Sciatic nerve (tissue), 2 donors: ENCODE data around the gene POMGNT1. TPM values are rescaled to one million over a fixed set of nuclear protein-coding genes. Genes with fewer than 3 reads are reported as not detected.
"Not testable (repeated sequence)": the region's sequence is repeated elsewhere in the genome, so short reads cannot be mapped to it uniquely, and the experiment has no call there.

Experiments used
- ATAC-seq: fragments of 200-7000 bp; cut with Tn5 transposase; one replicate; pipeline ENCODE4 v1.9.1; 2020; ENCODE audit warnings: mild to moderate bottlenecking, moderate library complexity
- DNase-seq: peaks from one replicate; pipeline ENCODE4 v3.0.0-alpha.2; 2020; ENCODE audit warnings: low spot score
- intact Hi-C: fragments of 100-400 bp; cut with DNase I; formaldehyde crosslinking; loops from one replicate; pipeline ENCODE4 v1.14.2; 2022
- total RNA-seq: library from RNA; stranded (reverse); fragmentation: NEBNext Ultra II Directional; extraction: Animal tissue kit (Norgen Biotek cat#: 25700); gene quantifications from one replicate; pipeline ENCODE4 v1.2.1, GENCODE V29; 2021
- donor health status: DM: no; HTN: no; CAD: no.
- donor health status: DM: no; HTN: no; CAD: no.

Gene POMGNT1
- 87.2 TPM for total RNA-seq

DNA sequence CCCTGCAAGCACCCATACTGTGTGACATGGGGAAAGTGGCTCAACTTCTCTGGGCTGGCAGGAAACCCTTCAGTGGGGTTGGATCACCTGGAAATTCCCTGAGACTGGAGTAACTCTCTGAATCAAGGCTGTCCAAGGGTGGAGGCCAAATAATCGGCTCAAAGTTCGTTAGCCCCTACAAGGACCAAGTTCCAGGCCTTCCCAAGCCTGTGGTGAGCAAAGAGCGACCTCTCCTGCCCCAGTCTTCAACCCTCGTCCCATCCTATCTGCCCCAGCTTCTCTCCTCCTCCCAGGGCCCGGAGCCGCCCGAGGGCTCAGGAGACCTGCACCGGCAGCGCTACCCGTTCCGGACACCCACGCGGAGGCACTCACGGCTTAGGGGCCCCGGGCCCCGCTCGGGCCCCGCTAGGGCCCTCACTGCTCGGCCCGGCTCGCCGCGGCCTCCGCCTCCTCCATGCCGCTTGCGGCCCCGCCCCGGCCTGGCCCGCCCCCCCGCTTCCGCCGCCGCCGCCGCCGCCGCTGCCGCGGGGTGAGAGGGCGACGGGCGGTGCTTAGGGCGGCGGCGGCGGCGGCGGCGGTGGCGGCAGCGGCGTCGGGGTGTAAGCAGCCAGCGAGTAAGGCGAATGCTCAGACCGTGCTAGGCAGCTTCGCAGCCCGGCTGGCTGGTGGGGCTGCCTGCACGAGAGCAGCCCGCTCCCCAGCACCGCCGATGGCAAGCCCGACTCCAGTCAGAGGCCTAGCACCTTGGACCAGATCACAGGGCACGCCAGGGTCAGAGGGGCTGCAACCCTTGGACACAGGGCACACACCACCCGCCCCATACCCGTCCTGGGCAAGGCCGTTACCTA lies at the start of gene POMGNT1:
Gene POMGNT1 (minus strand): TSS at position 471 of the 848 bp plus-strand sequence. CDS start 613 bp downstream, outside the sequence.
- DNase-seq (peak; percentile 75), ATAC-seq (peak; percentile 82)
- intact Hi-C loops, result no loop called here

DNA sequence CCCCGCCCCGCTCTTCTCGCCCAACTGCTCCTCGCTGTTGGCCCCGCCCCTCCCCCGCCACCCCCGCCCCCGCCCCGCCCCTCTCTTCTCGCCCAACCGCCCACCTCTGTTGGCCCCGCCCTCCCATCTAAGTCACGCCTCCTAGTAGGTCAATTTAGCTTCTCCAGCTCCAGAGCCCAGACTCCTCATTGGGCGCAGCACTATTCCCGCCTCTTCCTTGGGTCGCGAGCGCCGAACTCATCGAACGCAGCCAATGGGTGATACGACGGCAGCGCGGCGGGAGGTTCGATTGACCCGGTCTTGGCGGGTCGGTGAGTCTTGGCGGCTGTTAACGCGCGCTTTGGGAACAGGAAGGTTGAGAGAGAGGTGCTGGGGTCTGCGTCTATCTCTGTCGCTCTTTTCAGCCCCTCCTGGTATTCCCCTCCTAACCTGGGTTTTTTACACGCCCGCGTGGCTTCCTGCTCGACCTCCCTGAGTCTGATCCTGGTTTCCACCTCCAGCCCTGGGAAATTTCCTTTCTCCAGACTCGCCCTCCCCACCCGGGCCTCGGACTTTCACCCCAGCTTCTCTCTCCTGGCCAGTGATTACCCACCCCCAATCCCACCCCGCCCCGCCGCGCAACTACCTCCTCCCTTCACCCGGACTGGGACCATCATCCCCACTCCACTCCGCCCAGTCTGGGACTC lies 49.3 kb upstream of the POMGNT1 start, which contains the start of gene RAD54L:
Gene RAD54L (plus strand): TSS at position 328 of the 686 bp plus-strand sequence. CDS start 643 bp downstream, outside the sequence.
- DNase-seq (peak; percentile 98), ATAC-seq (peak; percentile 99)
- intact Hi-C loops, result no loop called here

DNA sequence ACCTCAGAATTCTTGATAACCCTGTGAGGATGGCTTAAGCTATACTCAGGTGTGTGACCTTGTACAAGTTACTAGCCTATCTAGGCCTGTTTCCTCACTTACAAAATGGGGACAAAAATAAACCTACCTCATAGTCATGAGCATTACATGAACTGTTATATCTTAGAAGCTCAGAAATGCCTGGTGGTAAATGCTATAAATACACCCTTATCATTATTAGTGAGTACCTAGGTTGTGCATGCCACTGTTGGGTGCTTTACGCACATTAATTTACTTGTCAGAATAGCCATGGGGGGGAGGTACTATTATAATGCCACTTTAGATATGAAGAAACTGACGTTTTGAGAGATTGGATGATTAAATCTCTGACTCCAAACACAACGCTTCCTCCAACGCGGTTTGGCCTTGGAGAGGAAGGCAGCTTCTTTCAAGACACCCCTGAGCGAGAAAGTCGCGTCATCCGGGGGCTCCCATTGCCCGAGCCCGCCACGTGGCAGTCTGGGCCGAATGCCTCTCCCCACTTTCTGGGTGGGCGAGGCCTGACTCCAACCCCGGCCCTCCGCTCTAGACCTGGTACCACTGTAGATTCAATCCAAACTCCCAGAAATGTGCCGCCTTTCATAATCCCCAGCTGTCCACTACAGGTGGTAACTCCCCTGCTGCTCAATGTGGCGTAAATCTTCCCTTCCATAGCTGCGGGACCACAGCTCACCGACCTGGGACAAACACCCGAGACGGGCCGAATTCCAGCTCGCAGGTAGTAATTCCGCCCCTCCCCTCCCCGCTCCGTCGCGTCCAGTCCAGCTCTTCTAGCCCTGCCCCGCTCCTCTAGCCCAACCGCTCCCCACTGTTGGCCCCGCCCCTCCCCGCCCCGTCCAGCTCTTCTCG lies 48.6 kb upstream of the POMGNT1 start:
- DNase-seq (peak; percentile 75), ATAC-seq (peak; percentile 92)
- intact Hi-C loops, result no loop called here

DNA sequence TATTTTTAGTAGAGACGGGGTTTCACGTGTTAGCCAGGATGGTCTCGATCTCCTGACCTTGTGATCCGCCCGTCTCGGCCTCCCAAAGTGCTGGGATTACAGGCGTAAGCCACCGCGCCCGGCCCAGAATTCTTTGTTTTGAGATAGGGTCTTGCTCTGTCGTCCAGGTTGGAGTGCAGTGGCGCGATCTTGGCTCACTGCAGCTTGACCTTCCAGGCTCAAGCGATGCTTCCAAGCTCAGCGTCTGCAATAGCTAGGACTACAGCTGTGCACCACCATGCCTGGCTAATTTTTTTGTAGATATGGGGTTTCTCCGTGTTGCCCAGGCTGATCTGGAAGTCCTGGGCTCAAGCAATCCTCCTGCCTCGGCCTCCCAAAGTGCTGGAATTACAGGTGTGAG lies 47.9 kb upstream of the POMGNT1 start:
- intact Hi-C loops, DNase-seq, ATAC-seq: not testable (repeated sequence)

DNA sequence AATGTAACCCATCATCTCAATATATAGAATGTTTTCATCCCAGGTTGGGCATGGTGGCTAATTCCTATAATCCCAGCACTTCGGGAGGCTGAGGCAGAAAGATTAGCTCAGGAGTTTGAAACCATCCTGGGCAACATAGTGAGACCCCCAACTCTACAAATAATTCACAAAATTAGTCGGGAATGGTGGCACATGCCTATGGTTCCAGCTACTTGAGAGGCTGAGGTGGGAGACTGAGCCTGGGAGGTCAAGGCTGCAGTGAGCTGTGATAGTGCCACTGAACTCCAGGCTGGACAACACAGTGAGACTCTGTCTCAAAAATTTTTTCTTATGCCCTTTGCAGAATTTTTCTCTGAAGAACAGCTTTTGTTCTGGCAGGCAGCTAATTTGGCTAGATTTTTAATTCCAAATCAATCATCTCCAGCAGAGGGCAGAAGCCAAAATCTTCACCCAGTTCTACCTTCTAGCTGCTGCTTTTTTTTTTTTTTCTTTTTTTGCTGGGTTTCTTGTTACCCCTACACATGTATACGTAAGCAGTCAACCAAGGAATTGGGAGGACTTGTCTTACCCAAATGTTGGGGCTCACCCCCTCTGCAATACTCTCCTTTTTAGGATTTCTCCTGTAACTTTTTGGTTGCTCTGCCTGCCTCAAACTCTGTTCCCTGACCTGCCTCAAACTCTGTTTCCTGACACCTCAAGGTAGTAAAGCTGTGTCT lies 46.6 kb upstream of the POMGNT1 start:
- intact Hi-C loops, result no loop called here
- ATAC-seq (no peak), DNase-seq (no peak)

DNA sequence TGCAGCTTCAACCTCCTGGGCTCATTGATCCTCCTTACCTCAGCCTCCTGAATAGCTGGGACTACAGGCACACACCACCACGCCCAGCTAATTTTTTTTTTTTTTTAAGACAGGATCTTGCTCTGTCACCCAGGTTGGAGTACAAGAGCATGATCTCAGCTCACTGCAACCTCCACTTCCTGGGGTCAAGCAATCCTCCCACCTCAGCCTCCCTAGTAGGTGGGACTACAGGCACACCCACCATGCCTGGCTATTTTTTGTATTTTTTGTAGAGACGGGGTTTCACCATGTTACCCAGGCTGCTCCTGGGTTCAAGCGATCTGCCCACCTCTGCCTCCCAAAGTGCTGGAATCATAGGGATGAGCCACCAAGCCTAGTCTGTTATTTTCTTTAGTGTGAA lies 45.6 kb upstream of the POMGNT1 start:
- ATAC-seq, DNase-seq, intact Hi-C loops: not testable (repeated sequence)

DNA sequence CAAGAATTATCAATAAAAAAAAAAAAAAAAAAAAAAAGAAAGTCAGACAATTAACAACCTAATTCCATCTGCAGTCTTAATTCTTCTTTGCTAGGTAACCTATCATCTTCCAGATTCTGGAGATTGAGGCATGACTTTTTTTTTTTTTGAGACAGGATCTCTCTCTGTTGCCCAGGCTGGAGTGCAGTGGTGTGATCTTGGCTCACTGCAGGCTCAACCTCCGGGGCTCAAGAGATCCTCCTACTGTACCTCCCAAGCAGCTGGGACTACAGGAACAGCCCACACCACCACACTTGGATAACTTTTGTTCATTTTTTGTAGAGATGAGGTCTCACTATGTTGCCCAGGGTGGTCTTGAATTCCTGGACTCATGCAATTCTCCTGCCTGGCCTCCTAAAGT lies 44.7 kb upstream of the POMGNT1 start:
- intact Hi-C loops, result no loop called here
- ATAC-seq, result no peak
- no peak for DNase-seq

DNA sequence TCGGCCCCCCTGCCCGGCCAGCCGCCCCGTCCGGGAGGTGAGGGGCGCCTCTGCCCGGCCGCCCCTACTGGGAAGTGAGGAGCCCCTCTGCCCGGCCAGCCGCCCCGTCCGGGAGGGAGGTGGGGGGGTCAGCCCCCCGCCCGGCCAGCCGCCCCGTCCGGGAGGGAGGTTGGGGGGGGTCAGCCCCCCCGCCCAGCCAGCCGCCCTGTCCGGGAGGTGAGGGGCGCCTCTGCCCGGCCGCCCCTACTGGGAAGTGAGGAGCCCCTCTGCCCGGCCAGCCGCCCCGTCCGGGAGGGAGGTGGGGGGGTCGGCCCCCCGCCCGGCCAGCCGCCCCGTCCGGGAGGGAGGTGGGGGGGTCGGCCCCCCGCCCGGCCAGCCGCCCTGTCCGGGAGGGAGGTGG lies 43.5 kb upstream of the POMGNT1 start:
- intact Hi-C loops, ATAC-seq, DNase-seq: not testable (repeated sequence)

DNA sequence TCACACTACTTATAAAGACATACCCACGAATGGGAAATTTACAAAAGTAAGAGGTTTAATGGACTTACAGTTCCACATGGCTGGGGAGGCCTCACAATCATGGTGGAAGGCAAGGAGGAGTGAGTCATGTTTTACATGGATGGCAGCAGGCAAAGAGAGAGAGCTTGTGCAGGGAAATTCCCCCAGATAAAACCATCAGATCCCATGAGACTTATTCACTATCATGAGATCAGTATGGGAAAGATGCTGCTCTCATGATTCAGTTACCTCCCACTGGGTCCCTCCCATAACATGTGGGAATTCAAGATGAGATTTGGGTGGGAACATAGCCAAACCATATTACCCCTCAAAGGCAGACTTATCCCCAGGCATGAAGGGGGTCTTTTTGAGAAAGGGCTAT lies 40.6 kb upstream of the POMGNT1 start:
- ATAC-seq, DNase-seq, intact Hi-C loops: not testable (repeated sequence)

DNA sequence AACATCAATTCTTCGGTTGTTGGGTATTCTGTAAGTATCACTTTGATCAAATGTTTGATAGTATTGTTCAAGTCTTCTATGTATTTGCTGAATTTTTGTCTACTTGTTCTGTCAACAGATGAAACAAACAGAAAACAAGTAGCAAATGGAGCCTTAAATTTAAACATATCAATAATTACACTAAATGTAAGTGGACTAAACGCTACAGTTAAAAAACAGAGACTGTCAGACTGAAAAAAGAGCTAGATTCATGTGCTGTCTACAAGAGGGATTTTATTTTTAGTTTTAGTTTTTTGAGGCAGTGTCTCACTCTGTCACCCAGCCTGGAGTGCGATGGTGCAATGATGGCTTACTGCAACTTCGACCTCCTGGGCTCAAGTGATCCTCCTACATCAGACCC lies 38.6 kb upstream of the POMGNT1 start:
- ATAC-seq (no peak), DNase-seq (no peak)

DNA sequence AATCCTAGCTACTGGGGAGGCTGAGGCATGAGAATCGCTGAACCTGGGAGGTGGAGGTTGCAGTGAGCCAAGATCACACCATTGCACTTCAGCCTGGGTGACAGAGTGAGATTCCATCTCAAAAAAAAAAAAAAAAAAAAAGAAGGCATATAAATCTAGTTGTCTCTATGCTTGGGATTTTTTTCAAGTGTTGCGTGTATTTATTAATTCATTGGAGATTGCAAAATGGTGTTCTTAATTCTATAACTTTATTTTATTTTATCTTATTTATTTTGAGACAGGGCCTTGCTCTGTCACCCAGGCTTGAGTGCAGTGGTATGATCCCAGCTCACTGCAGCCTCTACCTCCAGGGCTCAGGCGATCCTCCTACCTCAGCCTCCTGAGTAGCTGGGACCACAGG lies 33.0 kb upstream of the POMGNT1 start:
- DNase-seq, ATAC-seq, intact Hi-C loops: not testable (repeated sequence)

More for the DNA sequence above, 38.6 kb upstream of the POMGNT1 start:
- intact Hi-C loops, result no loop called here

DNA sequence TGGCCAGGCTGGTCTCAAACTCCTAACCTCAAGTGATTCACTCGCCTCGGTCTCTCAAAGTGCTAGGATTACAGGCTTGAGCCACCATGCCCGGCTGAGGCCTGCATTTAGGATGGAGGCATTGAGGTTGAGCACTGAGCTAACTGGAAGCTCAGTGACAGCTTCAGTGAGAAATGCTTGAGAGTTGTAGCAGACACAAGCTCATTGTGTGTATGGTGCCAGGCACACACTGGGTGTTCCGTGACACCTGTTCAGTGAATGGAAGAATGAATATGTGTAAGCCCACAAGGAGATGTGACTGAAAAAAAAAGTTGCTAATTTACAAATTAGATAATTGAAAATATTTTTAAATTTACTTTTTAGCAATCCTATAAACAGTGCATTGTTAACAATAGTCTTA lies 26.7 kb upstream of the POMGNT1 start:
- intact Hi-C loops, result loop anchor here (5.0 kb wide), 1 partner anchor 188 kb away; no protein-coding TSS in a partner anchor
- ATAC-seq, result no peak
- DNase-seq, result no peak

DNA sequence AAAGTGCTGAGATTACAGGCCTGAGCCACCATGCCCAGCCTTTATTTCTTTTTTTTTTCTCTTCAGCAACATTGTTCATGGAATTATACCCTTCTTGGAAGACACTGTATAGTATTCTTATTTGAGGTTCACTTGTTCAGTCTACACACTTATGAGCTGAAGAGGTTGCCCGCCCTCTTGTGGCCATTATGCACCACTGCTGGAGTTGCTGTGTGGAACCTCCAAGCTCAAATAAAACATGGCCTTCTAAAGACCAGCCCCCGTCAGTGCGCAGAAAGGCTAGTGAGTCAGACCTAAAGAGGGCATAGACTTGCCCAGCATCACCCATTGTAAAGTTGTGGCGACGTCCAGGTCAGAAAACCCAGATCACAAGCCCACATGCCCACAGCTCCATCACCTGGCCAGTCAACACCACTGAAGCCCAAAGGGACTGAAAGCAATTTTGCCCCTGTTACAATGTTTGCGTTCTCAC lies 25.3 kb upstream of the POMGNT1 start:
- DNase-seq (peak; percentile 77), ATAC-seq (peak; percentile 88)
- intact Hi-C loops, result loop anchor here (5.0 kb wide), 1 partner anchor 186 kb away; no protein-coding TSS in a partner anchor

DNA sequence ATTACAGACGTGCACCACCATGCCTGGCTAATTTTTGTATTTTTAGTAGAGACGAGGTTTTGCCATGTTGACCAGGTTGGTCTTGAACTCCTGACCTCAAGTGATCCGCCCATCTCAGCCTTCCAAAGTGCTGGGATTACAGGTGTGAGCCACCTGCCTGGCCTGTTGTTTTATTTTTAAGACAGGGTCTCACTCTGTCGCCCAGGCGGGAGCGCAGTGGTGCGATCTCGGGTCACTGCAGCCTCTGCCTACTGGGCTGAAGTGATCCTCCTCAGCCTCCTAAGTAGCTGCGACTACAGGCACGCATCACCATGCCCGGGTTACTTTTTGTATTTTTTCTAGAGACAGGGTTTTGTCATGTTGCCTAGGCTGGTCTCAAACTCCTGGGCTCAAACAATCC lies 24.8 kb upstream of the POMGNT1 start:
- DNase-seq, ATAC-seq: not testable (repeated sequence)
- intact Hi-C loops, result loop anchor here (5.0 kb wide), 1 partner anchor 186 kb away; no protein-coding TSS in a partner anchor

DNA sequence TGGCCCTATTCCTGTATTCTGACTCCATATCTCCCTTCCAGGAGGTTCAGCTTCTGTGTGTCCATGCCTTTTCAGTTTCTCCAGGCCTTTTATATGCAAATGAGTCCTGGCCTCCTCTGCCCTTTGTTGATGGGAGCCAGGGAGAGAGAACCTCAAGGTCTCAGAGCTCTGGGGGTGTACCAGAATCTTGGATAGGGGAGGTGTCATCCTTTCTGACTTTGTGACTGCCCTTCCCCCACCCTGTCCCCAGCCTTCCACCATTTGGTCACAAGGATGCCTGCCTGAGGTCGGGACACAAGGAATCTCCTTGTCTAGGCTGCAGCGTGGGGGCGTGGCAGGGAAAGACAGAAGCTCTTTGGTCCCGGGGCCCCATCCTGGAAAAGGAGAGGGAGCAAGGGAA lies 23.5 kb upstream of the POMGNT1 start:
- peak; percentile 80 for DNase-seq
- intact Hi-C loops, result loop anchor here (5.0 kb wide), 1 partner anchor 184 kb away; no protein-coding TSS in a partner anchor
- peak; percentile 75 for ATAC-seq

DNA sequence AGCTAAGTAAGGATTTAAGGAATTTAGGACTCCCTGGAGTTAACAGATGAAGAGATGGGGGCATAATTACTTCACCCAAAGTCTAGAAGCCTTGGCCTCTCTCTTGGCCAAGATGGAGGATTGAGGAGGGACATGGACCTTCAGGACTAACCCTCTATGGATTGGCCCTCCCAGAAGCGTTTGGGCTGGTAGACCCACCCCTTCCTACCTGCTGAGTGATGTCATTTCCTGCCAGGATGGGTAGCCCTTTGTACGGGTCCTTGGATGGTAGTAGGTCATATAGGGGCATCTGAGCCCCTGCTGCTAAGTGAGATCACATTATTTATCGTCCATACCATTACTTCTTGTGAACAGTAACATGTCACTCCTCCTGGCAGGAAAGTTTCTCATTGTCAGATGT lies 22.6 kb upstream of the POMGNT1 start:
- ATAC-seq (no peak), DNase-seq (no peak)
- intact Hi-C loops, result loop anchor here (5.0 kb wide), 1 partner anchor 184 kb away; no protein-coding TSS in a partner anchor

DNA sequence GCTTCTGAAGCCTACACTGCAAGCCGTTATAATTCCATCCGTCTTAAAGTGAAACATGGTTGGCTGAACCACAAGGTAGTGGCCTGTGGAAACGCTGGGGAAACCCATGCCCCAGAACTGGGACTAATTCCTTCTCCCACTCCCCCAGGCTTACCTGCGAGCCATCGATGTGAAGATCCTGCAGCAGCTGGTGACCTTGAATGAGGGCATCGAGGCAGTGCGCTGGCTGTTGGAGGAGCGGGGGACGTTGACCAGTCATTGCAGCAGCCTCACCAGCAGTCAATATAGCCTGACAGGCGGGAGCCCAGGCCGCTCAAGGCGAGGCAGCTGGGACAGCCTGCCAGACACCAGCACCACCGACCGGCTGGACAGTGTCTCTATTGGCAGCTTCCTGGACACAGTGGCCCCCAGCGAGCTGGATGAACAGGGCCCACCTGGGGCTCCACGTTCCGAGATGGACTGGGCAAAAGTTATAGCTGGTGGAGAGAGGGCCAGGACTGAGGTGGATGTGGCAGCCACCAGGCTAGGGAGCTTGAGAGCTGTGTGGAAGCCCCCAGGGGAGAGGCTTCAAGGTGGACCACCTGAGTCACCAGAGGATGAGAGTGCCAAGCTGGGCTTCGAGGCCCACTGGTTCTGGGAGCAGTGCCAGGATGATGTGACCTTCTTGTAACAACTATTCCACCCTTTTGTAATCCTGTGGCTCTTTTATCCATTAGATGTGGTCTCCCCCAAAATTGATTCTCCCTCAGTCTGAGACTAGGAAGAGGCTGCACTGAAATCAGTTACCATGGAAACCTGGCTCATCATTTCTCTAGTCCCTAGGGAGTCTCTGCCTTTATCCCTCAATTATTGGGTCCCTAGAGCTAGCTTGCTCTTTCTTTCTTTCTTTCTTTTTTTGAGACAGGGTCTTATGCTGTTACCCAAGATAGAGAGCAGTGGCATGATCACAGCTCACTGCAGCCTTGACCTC lies 21.6 kb upstream of the POMGNT1 start:
- DNase-seq, result no peak
- no peak for ATAC-seq
- intact Hi-C loops, result loop anchor here (5.0 kb wide), 1 partner anchor 183 kb away; no protein-coding TSS in a partner anchor
